H1 (cell line): ENCODE measurements around the gene CIC. TPM values are rescaled to one million over a fixed set of nuclear protein-coding genes. Genes with fewer than 3 reads are reported as not detected.

Experiments
- ATF3 ChIP-seq: IDR thresholded peaks from 2 replicates; pipeline ENCODE4 v1.6.1; 2011; ENCODE audit warnings: low read depth, mild to moderate bottlenecking, low read length; ENCODE audit not compliant: insufficient read depth
- CHD1 ChIP-seq: IDR thresholded peaks from 2 replicates; pipeline ENCODE4 v1.6.1; 2012; ENCODE audit warnings: low read depth, low read length, improper control_type of control experiment
- JUND ChIP-seq: IDR thresholded peaks from 2 replicates; pipeline ENCODE4 v1.6.1; 2011; ENCODE audit warnings: mild to moderate bottlenecking, improper control_type of control experiment, low read length
- MAX ChIP-seq: IDR thresholded peaks from 2 replicates; pipeline ENCODE4 v1.6.1; 2012; ENCODE audit warnings: inconsistent platforms
- POLR2A ChIP-seq, 2 experiments: IDR thresholded peaks; 1 replicate in 1 of 2; 2 replicates in 1 of 2; pipeline ENCODE4 v1.6.1; 2011; ENCODE audit warnings: low read depth in 2 of 2, low read length in 2 of 2, mild to moderate bottlenecking in 2 of 2; ENCODE audit errors: control extremely low read depth in 1 of 2
- POU5F1 ChIP-seq: IDR thresholded peaks from 2 replicates; pipeline ENCODE4 v1.6.1; 2011; ENCODE audit warnings: low read depth, mild to moderate bottlenecking, low read length, moderate library complexity
- polyA plus RNA-seq, 7 experiments: library from polyadenylated mRNA; depleted of rRNA in 3 of 7; stranded (reverse) in 5 of 7; unstranded in 2 of 7; fragments of >200 nt in 5 of 7; fragments of 200-250 nt in 2 of 7; gene quantifications; 1 replicate in 5 of 7; 2 replicates in 1 of 7; 4 replicates in 1 of 7; pipeline versions ENCODE4 v1.2.1 to v1.2.3, GENCODE V29; 2011 to 2013; ENCODE audit warnings: missing spikeins in 2 of 7, mixed read lengths in 2 of 7
- total RNA-seq: library from RNA; stranded (reverse); fragmentation: NEBNext Ultra II Directional; extraction: Animal tissue kit (Norgen Biotek cat#: 25700); gene quantifications from 2 replicates; pipeline ENCODE4 v1.2.1, GENCODE V29; 2021

CIC gene
- total and polyA plus RNA-seq, 2 of the 8 experiments (the other 6 are each of a cell fraction or from before 2014, with no cell fraction given): 13.2 to 43.6 TPM

GRCh38 chr19:42275103-42275502 lies 6.1 kb downstream of the CIC start (continued):
- TF ChIP-seq ATF3: no peak
- TF ChIP-seq CHD1: no peak
- no peak for TF ChIP-seq MAX
- TF ChIP-seq POU5F1: no peak
- TF ChIP-seq JUND: no peak
- no peak for TF ChIP-seq POLR2A (IDR thresholded peaks at IDR 0.05; ENCODE audit: control extremely low read depth in 1 of 2, low read depth in 2 of 2, low read length in 2 of 2)
